ENCODE data around the gene HOTAIR.

Gene HOTAIR

GRCh38 chr12:53932915-53933314, 41.8 kb downstream of the HOTAIR start:
- no peak for DNase-seq (ENCODE audit: low read depth)
- H3K4me3 ChIP-seq (ENCODE audit: low read length), result no peak overlapping the region
- no peak for TF ChIP-seq CTCF (IDR thresholded peaks at IDR 0.05; ENCODE audit: insufficient read depth, low read depth, low read length, missing control alignments)

GRCh38 chr12:53931844-53932581, 42.7 kb downstream of the HOTAIR start:
- H3K4me3 ChIP-seq (ENCODE audit: low read length), result no peak overlapping the region
- DNase-seq (ENCODE audit: low read depth), result no peak
- no peak for TF ChIP-seq CTCF (IDR thresholded peaks at IDR 0.05; ENCODE audit: insufficient read depth, low read depth, low read length, missing control alignments)

- no peak overlapping the region for H3K4me3 ChIP-seq (ENCODE audit: low read length)
- no peak for DNase-seq (ENCODE audit: low read depth)
- TF ChIP-seq CTCF (IDR thresholded peaks at IDR 0.05; ENCODE audit: insufficient read depth, low read depth, low read length, missing control alignments), result no peak
Measured at GRCh38 chr12:53930591-53931255, 44.0 kb downstream of the HOTAIR start.

GRCh38 chr12:53929527-53929926, 45.2 kb downstream of the HOTAIR start:
- no peak for TF ChIP-seq CTCF (IDR thresholded peaks at IDR 0.05; ENCODE audit: insufficient read depth, low read depth, low read length, missing control alignments)
- no peak for DNase-seq (ENCODE audit: low read depth)
- no peak overlapping the region for H3K4me3 ChIP-seq (ENCODE audit: low read length)

- no peak for TF ChIP-seq CTCF (IDR thresholded peaks at IDR 0.05; ENCODE audit: insufficient read depth, low read depth, low read length, missing control alignments)
- no peak overlapping the region for H3K4me3 ChIP-seq (ENCODE audit: low read length)
- no peak for DNase-seq (ENCODE audit: low read depth)
Measured at GRCh38 chr12:53928054-53928835, 46.5 kb downstream of the HOTAIR start.

GRCh38 chr12:53927220-53928029, 47.3 kb downstream of the HOTAIR start:
- no peak for TF ChIP-seq CTCF (IDR thresholded peaks at IDR 0.05; ENCODE audit: insufficient read depth, low read depth, low read length, missing control alignments)
- no peak overlapping the region for H3K4me3 ChIP-seq (ENCODE audit: low read length)

More at GRCh38 chr12:53927220-53928029, 47.3 kb downstream of the HOTAIR start:
- DNase-seq (ENCODE audit: low read depth), result no peak
